SIG-M5 (cell line): Measurements from ENCODE around the gene DGKB.

Experiments
- DNase-seq: peaks from one replicate; lab custom pipeline; 2025; lab: John Stamatoyannopoulos, UW

Gene DGKB

DNA sequence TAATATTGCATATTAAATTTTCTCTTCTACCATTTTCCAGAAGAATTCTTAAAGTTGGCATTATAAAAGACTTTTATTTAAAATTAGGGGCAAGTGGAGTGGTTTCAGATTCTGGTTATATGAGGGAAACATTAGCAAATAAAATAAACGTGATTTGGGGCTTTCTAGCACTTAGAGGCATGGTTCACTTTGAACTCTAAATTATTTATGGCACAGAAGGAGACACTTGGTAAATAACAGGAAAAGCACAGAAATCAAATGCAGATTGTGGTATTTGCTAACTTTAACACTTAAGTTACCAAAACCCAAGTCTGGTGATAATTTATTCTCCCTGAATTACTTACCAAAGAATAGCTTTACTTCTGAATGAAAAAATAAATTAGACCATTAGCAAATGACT, 778.6 kb downstream of the DGKB start:
- no peak for DNase-seq

DNA sequence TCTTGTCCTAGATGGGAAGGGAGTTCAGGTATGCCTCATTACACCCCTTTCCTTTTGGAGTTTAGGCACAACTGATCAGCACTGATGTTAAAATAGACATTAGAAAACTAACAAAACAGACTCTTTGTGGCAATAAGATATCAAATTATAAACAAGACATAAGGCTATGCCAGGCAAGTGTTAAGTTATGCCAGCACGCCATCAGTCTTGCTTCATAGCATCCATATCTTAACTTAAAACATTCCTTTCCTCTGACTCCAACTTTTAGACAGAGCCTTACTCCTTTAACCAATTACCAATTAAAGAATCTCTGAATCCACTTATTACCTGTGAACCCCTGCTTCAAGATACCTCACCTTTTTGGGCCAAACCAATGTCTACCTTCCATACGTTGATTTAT, 786.9 kb downstream of the DGKB start:
- no peak for DNase-seq

DNA sequence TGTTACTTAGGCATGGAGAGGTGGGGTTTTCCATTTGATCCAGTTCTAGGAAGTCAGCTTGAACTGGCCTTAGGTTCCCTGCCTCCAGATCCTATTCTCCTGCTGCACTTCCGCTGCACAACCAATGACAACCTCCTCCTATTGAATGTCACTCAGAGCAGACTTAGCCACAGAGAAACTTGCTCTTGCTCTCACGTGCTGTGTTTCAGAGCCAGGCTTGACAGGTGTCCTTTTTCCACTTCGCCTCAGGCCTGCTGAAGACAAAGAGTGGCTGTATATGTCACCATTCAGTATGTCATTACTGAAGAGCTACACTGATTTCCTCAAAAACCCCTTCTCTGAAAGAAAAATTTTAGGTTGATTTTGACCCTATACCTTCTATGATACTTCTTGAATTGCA, 797.7 kb downstream of the DGKB start:
- no peak for DNase-seq

DNA sequence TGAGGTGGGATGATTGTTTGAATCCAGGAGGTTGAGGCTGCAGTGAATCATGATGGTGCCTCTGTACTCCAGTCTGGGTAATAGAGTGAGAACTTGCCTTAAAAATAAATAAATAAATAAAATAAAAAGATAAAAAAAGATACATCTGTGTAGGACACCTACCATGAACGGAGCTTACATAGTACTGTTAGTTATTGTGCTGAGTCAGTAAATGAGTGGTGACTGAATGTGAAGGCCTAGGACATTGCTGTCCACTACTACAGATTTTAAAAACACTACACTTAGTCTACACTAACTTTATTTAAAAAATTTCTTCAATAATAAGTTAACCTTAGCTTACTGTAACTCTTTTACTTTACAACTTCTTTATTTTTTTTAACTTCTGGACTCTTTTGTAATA, 806.4 kb downstream of the DGKB start:
- DNase-seq = no peak

DNA sequence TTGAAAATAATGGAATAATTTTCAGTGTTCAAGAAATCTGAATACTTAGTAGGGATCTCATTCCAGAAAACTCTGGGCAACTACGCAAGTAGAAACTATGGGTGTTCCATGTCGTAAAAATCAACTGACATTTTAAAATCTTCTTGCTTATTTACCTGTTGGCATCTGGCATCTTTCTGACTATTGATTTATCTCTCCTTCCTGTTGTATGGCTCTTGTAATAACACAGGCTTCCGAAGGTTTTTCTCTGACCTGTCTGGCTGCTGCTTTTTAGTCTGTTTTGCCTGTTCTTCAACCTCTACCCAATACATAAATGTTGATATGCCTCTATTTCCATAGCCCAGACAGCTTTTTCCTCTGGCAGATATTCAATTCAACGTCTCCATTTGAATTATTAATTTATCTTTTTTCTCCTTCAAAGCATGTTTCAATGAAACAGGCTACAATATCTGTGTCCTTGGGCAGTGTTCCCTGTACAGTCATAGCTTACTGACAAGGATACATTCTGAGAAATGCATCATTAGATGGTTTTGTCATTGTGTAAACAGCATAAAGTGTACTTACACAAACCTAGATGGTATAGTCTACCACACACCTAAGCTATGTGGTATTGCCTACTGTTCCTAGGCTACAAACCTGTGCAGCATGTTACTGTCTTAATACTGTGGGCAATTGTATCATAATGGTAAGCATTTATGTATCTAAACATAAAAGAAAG, 807.2 kb downstream of the DGKB start:
- DNase-seq = no peak
